Tibial nerve (tissue), 4 donors: Measurements from ENCODE around the gene DPP10.

Source experiments
- CTCF ChIP-seq, 5 experiments: fragments of 200-600 bp in 3 of 5; fragments of 450-650 bp in 2 of 5; sonication (generic) in 3 of 5; IDR thresholded peaks; one replicate each; pipeline ENCODE4 v1.5.1; 2016 to 2019; ENCODE audit warnings: antibody characterized with exemption in 5 of 5, mild to moderate bottlenecking in 3 of 5, moderate library complexity in 2 of 5
- EP300 ChIP-seq, 2 donors: sonication (generic); formaldehyde crosslinking; IDR thresholded peaks; one replicate each; pipeline ENCODE4 v1.6.1; 2017; ENCODE audit warnings: antibody characterized with exemption in 2 of 2, mild to moderate bottlenecking in 1 of 2
- POLR2A ChIP-seq, 2 donors: fragments of 450-650 bp; IDR thresholded peaks; one replicate each; pipeline ENCODE4 v1.6.1; 2017; ENCODE audit warnings: antibody characterized with exemption in 2 of 2, mild to moderate bottlenecking in 2 of 2, moderate library complexity in 2 of 2

DNA sequence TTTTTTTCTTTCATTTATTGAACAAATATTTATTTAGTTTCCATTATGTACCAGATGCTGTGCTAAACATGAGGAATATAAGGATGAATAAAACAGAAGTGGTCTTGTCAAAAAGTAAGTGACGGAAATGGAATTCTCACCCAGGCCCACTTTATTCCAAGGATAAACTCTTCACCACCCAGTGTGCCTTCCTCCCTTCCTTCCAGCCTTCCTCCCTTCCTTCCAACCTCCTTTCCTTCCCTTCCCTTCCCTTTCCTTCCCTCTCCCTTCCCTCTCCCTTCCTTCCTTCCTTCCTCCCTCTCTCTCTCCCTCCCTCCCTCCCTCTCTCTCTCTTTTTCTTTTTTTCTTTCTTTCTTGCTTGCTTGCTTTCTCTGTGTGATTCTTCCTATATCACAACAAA is 240.8 kb downstream of the DPP10 start:
- TF ChIP-seq POLR2A (IDR thresholded peaks at IDR 0.05) (no peak), CTCF (IDR thresholded peaks at IDR 0.05) (no peak), EP300 (IDR thresholded peaks at IDR 0.05) (no peak)
